GM12801 (cell line): ENCODE results near the gene FNIP2.

Experiments used
- TF ChIP-seq, protein P1 (sequence below): IDR thresholded peaks from one replicate; pipeline ENCODE4 v1.5.1; 2011; ENCODE audit warnings: control low read depth; ENCODE audit not compliant: insufficient read length; ENCODE audit errors: extremely low read depth

FNIP2 gene

DNA sequence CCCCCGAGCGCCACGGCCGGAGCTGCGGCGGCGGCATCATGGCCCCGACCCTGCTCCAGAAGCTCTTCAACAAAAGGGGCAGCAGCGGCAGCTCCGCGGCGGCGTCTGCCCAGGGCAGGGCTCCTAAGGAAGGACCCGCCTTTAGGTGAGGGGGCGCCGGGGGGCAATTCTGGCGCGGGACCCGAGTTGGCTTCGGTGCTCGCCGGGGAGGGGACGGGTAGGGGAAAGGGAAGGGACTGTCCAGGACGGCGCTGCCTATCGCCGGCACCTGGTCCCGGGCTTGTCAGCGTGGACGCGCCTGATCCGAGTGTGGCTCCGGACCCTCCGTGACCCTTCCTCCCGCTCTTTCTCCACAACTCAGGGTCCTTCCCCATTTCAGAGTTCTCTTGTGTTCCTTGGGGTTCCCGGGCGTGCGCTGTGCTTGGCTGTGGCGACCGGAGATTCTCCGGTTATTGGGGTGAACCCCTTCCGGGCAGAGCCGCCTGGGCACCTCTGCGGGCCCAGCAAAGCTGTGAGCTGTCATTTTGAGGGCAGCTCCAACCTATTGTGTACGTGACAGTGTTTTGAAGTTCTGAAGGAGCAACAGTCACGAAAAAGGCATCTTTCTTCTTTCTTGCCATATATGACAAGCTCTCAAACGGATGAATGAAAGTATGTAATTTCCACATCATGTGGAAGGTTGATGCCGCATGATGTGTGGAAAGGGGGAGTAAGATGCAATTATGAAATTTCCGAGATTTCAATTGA, 522 bp downstream of the FNIP2 start:
- TF ChIP-seq, protein P1, sequence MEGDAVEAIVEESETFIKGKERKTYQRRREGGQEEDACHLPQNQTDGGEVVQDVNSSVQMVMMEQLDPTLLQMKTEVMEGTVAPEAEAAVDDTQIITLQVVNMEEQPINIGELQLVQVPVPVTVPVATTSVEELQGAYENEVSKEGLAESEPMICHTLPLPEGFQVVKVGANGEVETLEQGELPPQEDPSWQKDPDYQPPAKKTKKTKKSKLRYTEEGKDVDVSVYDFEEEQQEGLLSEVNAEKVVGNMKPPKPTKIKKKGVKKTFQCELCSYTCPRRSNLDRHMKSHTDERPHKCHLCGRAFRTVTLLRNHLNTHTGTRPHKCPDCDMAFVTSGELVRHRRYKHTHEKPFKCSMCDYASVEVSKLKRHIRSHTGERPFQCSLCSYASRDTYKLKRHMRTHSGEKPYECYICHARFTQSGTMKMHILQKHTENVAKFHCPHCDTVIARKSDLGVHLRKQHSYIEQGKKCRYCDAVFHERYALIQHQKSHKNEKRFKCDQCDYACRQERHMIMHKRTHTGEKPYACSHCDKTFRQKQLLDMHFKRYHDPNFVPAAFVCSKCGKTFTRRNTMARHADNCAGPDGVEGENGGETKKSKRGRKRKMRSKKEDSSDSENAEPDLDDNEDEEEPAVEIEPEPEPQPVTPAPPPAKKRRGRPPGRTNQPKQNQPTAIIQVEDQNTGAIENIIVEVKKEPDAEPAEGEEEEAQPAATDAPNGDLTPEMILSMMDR: no peak

DNA sequence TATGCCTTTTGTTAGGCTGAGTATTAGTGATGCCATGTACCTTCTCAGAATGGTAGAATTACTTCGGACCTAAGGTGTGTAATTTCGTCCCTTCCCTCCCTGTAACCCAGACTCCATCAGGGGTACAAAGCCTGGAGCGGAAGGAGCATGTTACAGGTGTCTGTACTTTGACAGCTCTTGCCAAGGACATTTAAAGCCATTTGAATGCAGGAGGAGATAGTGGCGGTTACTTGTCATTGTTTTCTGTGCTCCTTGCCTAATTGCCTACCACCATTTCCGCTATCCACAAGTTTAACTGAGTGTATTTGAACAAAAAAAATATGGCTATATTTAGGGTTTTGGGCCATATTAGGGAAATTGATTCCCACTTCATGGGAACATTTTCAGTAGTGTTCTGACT, 1.8 kb downstream of the FNIP2 start:
- TF ChIP-seq, protein P1: no peak

DNA sequence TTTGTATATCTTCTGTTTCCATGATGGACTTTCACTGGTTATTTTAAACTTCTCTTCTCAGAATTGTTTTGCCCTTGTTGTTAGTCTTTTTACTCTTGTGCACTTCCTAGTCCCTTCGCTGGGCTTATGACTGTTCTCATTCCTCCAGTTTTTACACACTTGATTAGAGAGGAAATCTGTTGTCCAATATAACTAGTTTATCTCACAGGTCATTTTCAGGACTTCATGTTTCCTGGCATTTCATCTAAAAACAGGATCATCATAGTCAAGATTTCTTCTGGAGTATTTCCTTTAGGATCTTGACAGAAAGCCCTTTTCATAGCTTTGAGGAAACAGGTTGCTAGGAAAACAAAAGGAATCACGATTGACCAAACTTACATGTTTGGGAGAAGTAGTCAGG, 3.0 kb downstream of the FNIP2 start:
- TF ChIP-seq, protein P1: no peak

DNA sequence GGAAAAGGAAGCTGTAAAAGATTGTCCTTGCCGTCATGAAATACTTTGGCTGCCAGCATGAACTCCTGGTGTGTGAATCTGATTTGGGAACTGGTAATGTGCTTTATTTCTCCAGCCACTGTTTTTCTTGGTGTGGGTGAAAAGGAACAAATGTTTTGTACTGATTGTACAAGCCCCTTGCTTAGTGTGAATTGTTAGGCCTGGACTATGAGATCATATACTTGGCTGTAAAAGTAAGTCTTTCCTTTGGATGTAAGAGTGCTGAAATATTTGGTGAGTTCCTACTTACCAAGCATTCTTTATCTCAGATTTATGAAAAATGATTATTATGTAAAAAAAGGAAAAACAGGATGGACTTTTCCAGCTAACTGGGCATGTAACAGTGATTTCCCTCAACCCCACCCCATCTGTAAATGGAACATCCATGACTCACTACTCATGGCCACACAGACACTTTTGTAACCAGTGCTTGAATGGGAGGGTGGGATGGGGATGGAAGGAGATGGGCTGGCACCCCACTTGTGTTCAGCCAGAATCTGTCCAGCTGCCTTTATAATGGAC, 6.3 kb downstream of the FNIP2 start:
- TF ChIP-seq, protein P1: no peak

DNA sequence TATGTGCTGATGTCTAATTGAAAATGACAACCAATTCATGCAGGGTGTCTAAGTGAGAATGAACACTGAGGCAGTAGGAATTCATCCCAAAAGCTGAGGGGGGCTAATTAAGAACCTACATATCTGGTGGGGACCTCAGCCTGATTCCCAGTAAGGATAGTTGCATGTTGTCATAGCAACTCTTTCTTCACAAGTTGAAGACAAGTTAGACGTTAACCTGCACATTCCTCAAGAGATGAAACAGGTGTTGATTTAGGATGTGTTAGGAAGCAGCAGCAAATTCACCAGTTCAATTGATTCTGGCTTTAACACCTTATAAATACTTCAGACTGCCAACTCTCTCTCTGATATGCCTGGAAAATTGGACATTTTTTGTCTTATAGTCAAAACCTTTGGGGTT, 7.3 kb downstream of the FNIP2 start:
- TF ChIP-seq, protein P1: no peak

DNA sequence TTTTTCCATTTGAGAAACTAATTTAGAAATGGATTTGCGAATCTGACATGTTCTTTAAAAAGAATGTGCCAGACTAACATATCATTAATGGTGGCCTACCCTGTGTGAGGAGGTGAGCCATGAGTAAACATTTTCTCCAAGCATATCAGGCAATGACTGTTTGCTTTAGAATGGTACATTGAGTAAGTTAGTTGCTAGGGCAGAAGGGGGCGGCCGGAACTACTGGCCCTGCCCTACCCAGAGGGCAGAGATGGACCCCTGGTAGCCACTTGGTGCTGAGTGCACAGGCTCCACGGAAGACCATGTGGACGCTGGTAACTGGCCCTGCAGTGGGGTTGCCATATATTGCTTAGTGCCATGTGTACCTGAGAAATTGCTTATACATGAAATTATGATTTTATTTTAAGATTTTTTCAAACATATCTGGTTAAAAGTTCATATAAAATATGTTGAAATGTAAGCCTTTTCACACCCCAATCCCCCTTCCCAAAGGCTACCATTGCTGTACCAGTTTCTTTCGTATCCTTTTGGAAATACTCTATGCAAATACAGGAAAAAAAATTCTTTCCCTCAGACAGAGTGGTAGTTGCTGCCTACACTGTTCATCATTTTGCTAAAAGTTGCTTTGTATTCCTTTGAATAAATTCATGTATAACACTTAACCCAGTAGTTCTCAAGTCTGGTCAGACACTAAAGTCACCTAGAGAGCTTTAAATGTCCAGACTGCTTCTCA, 8.8 kb downstream of the FNIP2 start:
- TF ChIP-seq, protein P1: no peak

DNA sequence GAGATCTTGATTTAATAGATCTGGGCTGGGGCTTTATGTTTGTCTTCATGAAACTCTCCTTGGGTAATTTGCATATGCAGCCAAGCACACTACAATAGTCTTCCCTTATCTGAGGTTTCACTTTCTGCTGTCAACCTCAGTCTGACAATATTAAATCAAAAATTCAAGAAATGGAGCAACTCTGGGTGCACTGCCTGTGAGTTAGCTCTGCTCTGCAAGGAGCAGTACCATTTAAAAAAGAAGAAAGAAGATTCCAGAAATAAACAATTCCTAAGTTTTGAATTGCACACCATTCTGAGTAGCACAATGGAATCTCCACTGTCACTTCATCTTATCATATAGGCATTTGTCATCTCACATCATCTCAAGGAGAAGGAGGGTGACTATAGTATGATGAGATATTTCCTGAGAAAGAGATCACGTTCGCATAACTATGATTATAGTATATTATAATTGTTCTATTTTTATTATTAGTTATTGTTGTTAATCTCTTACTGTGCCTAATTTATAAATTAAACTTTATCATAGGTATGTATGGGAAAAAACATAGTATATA, 9.4 kb downstream of the FNIP2 start:
- TF ChIP-seq, protein P1: no peak
